Measurements from ENCODE around the gene ADISSP.

ADISSP gene

GRCh38 chr20:3787324-3788014 is 19.9 kb upstream of the ADISSP start:
- TF ChIP-seq POLR2AphosphoS5 (IDR thresholded peaks at IDR 0.05; ENCODE audit: low read depth, low read length) (no peak), TAF1 (IDR thresholded peaks at IDR 0.05; ENCODE audit: low read depth, low read length) (no peak), POU2F2 (IDR thresholded peaks at IDR 0.05; ENCODE audit: low read depth, low read length) (no peak), POLR2A (IDR thresholded peaks at IDR 0.05; ENCODE audit: low read depth, low read length) (no peak), SPI1 (IDR thresholded peaks at IDR 0.05; ENCODE audit: low read depth, low read length) (no peak), PAX5 (IDR thresholded peaks at IDR 0.05; ENCODE audit: insufficient read depth, low read length, severe bottlenecking) (no peak)
- no peak for FAIRE-seq
- no peak for DNase-seq (ENCODE audit: insufficient read length, low spot score)

- TF ChIP-seq PAX5 (IDR thresholded peaks at IDR 0.05; ENCODE audit: insufficient read depth, low read length, severe bottlenecking) (no peak), TAF1 (IDR thresholded peaks at IDR 0.05; ENCODE audit: low read depth, low read length) (no peak), SPI1 (IDR thresholded peaks at IDR 0.05; ENCODE audit: low read depth, low read length) (no peak), POLR2A (IDR thresholded peaks at IDR 0.05; ENCODE audit: low read depth, low read length) (no peak), POLR2AphosphoS5 (IDR thresholded peaks at IDR 0.05; ENCODE audit: low read depth, low read length) (no peak), POU2F2 (IDR thresholded peaks at IDR 0.05; ENCODE audit: low read depth, low read length) (no peak)
- FAIRE-seq (peak; percentile 97), DNase-seq (ENCODE audit: insufficient read length, low spot score) (peak; percentile 95)
Measured at GRCh38 chr20:3786665-3787323, 19.2 kb upstream of the ADISSP start, which contains the start of gene CENPB. Gene CENPB (minus strand): TSS chr20:3786740. CDS start chr20:3786483, 257 bp downstream.

- no peak for TF ChIP-seq POU2F2 (IDR thresholded peaks at IDR 0.05; ENCODE audit: low read depth, low read length)
- no peak for TF ChIP-seq POLR2AphosphoS5 (IDR thresholded peaks at IDR 0.05; ENCODE audit: low read depth, low read length)
- TF ChIP-seq SPI1 (IDR thresholded peaks at IDR 0.05; ENCODE audit: low read depth, low read length): no peak
- no peak for TF ChIP-seq POLR2A (IDR thresholded peaks at IDR 0.05; ENCODE audit: low read depth, low read length)
- TF ChIP-seq TAF1 (IDR thresholded peaks at IDR 0.05; ENCODE audit: low read depth, low read length): no peak
- TF ChIP-seq PAX5 (IDR thresholded peaks at IDR 0.05; ENCODE audit: insufficient read depth, low read length, severe bottlenecking): no peak
- no peak for DNase-seq (ENCODE audit: insufficient read length, low spot score)
- peak; percentile 90 for FAIRE-seq
Measured at GRCh38 chr20:3786126-3786484, 18.6 kb upstream of the ADISSP start.

GRCh38 chr20:3785240-3786125 is 17.9 kb upstream of the ADISSP start:
- peak; percentile 28 for FAIRE-seq
- no peak for DNase-seq (ENCODE audit: insufficient read length, low spot score)
- no peak for TF ChIP-seq PAX5 (IDR thresholded peaks at IDR 0.05; ENCODE audit: insufficient read depth, low read length, severe bottlenecking)
- no peak for TF ChIP-seq POU2F2 (IDR thresholded peaks at IDR 0.05; ENCODE audit: low read depth, low read length)
- no peak for TF ChIP-seq POLR2A (IDR thresholded peaks at IDR 0.05; ENCODE audit: low read depth, low read length)
- no peak for TF ChIP-seq TAF1 (IDR thresholded peaks at IDR 0.05; ENCODE audit: low read depth, low read length)
- no peak for TF ChIP-seq POLR2AphosphoS5 (IDR thresholded peaks at IDR 0.05; ENCODE audit: low read depth, low read length)
- TF ChIP-seq SPI1 (IDR thresholded peaks at IDR 0.05; ENCODE audit: low read depth, low read length): no peak

GRCh38 chr20:3784863-3785239 is 17.3 kb upstream of the ADISSP start:
- no peak for FAIRE-seq
- TF ChIP-seq SPI1 (IDR thresholded peaks at IDR 0.05; ENCODE audit: low read depth, low read length): no peak
- TF ChIP-seq POLR2AphosphoS5 (IDR thresholded peaks at IDR 0.05; ENCODE audit: low read depth, low read length): no peak
- TF ChIP-seq PAX5 (IDR thresholded peaks at IDR 0.05; ENCODE audit: insufficient read depth, low read length, severe bottlenecking): no peak
- TF ChIP-seq TAF1 (IDR thresholded peaks at IDR 0.05; ENCODE audit: low read depth, low read length): no peak
- TF ChIP-seq POLR2A (IDR thresholded peaks at IDR 0.05; ENCODE audit: low read depth, low read length): no peak
- TF ChIP-seq POU2F2 (IDR thresholded peaks at IDR 0.05; ENCODE audit: low read depth, low read length): no peak
- no peak for DNase-seq (ENCODE audit: insufficient read length, low spot score)

DNA sequence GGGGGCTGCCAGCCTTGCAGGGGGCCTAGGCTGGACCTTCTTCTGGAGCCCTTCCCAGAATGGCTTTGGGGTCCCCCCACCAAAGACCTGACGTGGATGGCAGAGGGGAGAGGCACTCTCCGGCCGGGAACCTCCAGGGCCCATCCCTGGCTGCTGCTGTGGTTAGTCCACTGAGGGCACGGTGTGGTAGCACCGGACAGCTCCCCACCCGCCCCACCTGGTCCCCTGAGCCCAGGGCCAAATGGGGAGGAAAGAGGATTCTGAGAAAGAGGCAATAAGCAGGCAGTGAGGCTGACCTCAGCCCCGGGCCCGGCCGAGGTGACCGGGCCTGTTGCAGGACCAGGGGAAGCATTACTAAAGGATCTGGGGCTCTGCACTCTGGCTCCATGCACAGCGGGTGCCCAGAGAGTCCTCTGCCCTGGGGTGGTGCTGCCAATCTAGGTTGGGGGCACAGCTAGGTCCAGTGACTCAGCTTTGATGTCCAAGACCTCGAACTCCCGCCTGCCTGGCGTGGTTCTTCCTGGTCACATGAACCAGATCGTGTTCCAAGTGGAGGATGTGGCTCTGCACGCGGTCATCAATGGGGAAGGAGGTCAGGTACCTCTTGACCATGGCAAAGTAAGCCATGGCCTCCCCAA is 16.8 kb upstream of the ADISSP start:
- FAIRE-seq (no peak), DNase-seq (ENCODE audit: insufficient read length, low spot score) (no peak)
- TF ChIP-seq SPI1 (IDR thresholded peaks at IDR 0.05; ENCODE audit: low read depth, low read length) (no peak), POLR2A (IDR thresholded peaks at IDR 0.05; ENCODE audit: low read depth, low read length) (no peak), TAF1 (IDR thresholded peaks at IDR 0.05; ENCODE audit: low read depth, low read length) (no peak), POU2F2 (IDR thresholded peaks at IDR 0.05; ENCODE audit: low read depth, low read length) (no peak), PAX5 (IDR thresholded peaks at IDR 0.05; ENCODE audit: insufficient read depth, low read length, severe bottlenecking) (no peak), POLR2AphosphoS5 (IDR thresholded peaks at IDR 0.05; ENCODE audit: low read depth, low read length) (no peak)

- DNase-seq (ENCODE audit: insufficient read length, low spot score) (no peak), FAIRE-seq (no peak)
- TF ChIP-seq POLR2AphosphoS5 (IDR thresholded peaks at IDR 0.05; ENCODE audit: low read depth, low read length) (no peak; the same call in 1 of the 2 replicates), POU2F2 (IDR thresholded peaks at IDR 0.05; ENCODE audit: low read depth, low read length) (no peak), POLR2A (IDR thresholded peaks at IDR 0.05; ENCODE audit: low read depth, low read length) (no peak), SPI1 (IDR thresholded peaks at IDR 0.05; ENCODE audit: low read depth, low read length) (no peak), PAX5 (IDR thresholded peaks at IDR 0.05; ENCODE audit: insufficient read depth, low read length, severe bottlenecking) (no peak)
Measured at GRCh38 chr20:3783511-3784195, 16.1 kb upstream of the ADISSP start.

DNA sequence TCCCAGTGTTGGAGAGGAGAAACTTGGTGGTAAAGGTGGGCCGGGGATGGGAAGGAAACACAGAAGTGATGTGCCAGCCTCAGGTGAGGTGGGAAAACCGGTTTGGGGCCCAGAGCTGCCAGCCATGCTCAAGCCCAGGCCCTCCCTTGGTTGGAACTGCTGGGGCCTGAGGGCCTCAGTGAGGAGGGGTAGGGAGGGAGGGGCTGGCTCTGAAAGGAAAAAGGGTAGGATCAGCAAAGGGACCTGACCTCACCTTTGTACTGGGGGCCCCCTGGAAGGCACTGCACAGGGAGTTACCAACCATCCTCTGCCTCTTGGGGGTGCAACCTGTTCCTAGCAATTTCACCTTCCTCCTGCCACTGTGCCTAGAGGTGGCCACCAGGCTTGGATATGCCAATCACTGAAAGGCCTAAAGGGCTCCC is 15.5 kb upstream of the ADISSP start:
- TF ChIP-seq POLR2AphosphoS5 (IDR thresholded peaks at IDR 0.05; ENCODE audit: low read depth, low read length) (no peak; the same call in 1 of the 2 replicates), SPI1 (IDR thresholded peaks at IDR 0.05; ENCODE audit: low read depth, low read length) (no peak), PAX5 (IDR thresholded peaks at IDR 0.05; ENCODE audit: insufficient read depth, low read length, severe bottlenecking) (no peak), POLR2A (IDR thresholded peaks at IDR 0.05; ENCODE audit: low read depth, low read length) (no peak), TAF1 (IDR thresholded peaks at IDR 0.05; ENCODE audit: low read depth, low read length) (no peak), POU2F2 (IDR thresholded peaks at IDR 0.05; ENCODE audit: low read depth, low read length) (no peak)
- FAIRE-seq (no peak), DNase-seq (ENCODE audit: insufficient read length, low spot score) (no peak)
